ENCODE measurements around the gene KBTBD2.

DNA sequence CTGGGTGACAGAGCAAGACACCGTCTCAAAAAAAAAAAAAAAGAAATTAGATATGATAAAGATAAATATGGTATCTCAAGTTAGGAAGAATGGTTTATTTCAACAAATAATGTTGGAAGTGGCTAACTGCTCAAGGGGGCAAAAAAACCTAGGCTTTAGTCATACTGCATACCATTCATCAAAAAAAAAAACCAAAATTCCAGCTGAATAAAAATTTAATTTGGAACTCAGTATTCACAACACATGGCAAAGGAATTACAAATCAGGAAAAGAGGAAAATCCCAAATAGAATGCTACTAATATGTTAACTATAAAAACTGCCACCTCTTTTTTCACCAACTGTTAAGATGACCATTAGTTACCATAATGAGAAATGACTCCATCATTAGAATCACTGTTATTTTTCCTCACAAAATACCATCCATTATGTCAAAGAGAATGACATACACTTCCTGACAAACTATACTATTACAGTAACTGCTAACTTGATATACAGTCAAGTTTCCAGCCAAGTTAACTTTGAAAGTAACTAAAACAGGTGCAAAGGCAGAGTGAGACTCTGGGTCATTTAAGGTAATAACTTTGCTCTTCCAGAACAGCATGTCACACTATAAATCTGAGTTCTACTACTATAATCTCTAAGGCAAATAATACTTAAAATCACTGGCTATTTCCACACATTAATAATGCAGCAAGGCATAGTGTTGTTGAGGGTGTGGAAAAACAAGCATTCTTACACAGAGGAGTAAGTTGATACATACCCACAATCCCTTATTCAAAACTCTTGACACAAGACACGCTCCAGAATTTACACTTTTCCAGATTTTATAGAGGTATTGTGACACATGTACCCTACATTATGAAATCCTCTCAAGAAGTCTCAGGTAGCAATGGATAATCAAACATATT is 10.2 kb downstream of the KBTBD2 start:
- no peak for TF ChIP-seq POLR2A (IDR thresholded peaks at IDR 0.05)
- TF ChIP-seq, protein P1, sequence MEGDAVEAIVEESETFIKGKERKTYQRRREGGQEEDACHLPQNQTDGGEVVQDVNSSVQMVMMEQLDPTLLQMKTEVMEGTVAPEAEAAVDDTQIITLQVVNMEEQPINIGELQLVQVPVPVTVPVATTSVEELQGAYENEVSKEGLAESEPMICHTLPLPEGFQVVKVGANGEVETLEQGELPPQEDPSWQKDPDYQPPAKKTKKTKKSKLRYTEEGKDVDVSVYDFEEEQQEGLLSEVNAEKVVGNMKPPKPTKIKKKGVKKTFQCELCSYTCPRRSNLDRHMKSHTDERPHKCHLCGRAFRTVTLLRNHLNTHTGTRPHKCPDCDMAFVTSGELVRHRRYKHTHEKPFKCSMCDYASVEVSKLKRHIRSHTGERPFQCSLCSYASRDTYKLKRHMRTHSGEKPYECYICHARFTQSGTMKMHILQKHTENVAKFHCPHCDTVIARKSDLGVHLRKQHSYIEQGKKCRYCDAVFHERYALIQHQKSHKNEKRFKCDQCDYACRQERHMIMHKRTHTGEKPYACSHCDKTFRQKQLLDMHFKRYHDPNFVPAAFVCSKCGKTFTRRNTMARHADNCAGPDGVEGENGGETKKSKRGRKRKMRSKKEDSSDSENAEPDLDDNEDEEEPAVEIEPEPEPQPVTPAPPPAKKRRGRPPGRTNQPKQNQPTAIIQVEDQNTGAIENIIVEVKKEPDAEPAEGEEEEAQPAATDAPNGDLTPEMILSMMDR (IDR thresholded peaks at IDR 0.05) = no peak
